Stimulated activated CD8-positive, alpha-beta memory T cell treated with anti-CD3 and anti-CD28 coated beads, Interleukin-2, amount 100 ng/mL, for 1 hour (primary cell): Measurements from ENCODE around the gene WDFY2.
"Not testable (repeated sequence)": the region's sequence is repeated elsewhere in the genome, so short reads cannot be mapped to it uniquely, and the experiment has no call there.

Source experiments
- DNase-seq, 2 donors: peaks; one replicate each; pipeline ENCODE4 v3.0.0-alpha.2; 2020; ENCODE audit warnings: low read depth in 2 of 2

WDFY2 gene

GRCh38 chr13:51564252-51564651 is 20.0 kb upstream of the WDFY2 start:
- DNase-seq, result no peak

DNA sequence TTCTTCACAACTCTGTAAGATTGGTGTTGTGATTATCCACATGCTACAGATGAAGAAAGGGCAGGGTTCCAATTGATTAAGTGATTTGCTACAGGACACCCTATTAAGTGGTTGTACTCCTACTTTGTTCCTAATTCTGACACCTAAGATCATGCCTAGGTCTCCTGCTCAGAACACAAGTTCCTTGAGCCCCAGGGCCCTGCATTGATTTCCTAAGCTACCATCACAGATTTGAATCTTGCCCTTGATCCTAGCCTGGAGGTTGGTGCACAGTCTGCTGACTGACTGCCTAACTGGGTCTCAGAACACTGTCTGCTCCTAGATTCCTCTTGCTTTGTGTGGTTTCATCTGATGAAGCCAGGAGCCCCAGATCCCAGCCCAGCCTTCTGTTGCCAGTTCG is 19.6 kb upstream of the WDFY2 start:
- no peak for DNase-seq

DNA sequence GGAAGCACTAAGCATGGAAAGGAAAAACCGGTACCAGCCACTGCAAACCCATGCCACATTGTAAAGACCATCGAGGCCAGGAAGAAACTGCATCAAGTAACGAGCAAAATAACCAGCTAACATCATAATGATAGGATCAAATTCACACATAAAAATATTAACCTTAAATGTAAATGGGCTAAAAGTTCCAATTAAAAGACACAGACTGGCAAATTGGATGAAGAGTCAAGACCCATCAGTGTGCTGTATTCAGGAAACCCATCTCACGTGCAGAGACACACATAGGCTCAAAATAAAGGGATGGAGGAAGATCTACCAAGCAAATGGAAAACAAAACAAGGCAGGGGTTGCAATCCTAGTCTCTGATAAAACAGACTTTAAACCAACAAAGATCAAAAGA is 15.3 kb upstream of the WDFY2 start:
- not testable (repeated sequence) for DNase-seq

- DNase-seq, result no peak
Observed at GRCh38 chr13:51576754-51577153, 7.5 kb upstream of the WDFY2 start.

GRCh38 chr13:51577690-51578089 is 6.6 kb upstream of the WDFY2 start:
- DNase-seq, result no peak

DNA sequence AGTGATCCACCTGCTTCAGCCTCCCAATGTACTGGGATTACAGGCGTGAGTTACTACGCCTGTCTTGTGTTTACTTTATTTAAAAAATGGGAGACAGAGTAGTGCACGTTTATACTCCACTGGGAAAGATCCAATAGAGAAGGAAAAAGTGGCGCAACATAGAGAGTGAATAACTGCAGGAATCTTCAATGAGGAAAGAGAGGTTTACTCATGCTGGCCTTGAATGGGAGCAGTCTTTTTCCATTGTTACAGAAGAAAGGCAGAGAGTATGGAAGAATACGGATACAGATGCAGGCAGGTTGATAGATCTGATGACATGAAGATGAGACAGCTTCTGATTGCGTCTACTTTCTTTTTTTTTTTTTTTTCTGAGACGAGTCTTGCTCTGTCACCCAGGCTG is 4.6 kb upstream of the WDFY2 start:
- no peak for DNase-seq

DNA sequence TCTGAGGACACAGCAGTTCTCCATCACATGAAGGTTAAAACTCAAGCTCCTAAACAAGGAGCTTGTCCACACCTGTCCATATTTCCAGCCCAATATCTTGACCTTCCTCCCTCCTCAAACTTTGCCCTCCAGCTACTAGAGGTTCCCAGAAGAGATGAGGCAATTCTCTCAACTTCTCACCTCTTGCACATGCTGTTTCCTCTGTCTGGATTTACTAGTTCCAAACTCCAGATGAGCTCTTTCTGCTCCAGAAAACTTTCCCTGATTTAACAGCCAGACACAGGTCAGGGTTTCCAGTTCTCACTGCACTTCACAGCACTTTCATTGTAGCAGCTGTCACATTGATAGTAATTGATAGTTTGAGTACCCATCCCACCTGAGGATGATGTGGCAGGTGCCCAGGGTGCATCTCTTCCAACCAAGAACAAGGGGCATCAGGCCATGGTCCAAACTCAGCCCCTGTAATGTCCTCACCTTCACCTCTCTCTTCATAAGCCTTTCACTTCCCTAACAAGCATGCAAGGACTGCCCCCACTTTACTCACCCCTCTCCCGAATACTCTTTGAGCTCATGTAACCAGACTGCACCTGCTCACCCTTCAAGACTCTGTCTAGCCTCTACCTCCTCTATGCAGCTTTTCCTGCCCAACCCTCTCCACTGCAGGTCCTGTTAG is 3.0 kb upstream of the WDFY2 start:
- DNase-seq, result no peak

- no peak for DNase-seq
Observed at GRCh38 chr13:51583469-51583874, 790 bp upstream of the WDFY2 start.

- DNase-seq, result peak; percentile 35 to 44
Observed at GRCh38 chr13:51584731-51585672, 740 bp downstream of the WDFY2 start.

- DNase-seq, result no peak
Observed at GRCh38 chr13:51585696-51586095, 1.4 kb downstream of the WDFY2 start.

DNA sequence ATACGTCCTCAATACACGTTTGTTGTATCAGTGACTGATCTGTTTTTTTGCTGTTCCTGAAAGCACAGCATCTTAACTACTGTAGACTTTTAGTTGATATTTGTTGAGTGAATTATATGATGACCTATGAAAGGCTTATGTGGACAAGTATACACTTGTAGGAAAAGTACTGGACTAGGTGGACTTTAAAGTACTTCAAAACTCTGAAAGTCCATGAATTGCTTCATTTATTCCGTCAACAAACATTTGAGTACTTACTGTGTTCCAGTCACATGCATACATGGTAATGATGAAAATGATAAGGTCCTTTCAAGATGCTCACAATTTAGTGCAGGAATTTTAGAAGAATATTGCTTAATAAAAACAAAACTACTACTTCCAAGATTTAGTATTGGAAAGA is 3.1 kb downstream of the WDFY2 start:
- no peak for DNase-seq

GRCh38 chr13:51588406-51588949 is 4.2 kb downstream of the WDFY2 start:
- DNase-seq, result no peak

- DNase-seq, result no peak
Observed at GRCh38 chr13:51589793-51590192, 5.5 kb downstream of the WDFY2 start.

DNA sequence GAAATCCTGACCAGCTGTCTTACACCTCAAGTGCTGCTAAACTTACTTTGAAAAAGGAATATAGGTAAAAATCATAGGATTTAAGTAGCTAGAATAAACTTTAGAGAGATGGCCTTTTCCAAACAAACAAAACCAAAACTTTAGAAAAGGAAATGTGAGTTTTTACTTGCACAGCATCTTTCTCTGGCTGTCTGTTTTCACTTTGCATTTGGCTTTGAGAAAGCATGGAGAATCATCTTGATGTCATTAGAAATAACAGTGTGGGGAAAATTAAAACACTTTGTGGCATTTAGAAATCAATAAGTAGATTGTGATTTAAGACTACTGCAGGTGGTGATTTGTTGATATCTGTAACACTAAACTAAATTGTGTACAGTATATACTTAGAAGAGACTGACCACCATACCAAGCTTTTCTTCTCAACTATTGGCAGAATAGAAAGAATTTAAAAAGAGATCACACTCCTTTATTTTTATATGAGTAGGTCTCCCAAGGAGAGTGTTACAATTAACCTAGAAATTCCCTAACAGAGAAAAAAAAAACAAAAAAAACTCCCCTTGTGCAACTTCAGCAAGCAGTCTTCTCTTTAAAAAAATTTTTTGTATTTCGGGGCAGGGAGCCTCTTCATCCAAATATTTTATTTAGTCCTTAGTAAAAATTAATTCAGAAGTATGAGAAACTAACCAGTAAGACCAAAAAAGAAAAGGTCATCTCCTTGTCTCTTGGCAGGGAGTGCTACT is 6.1 kb downstream of the WDFY2 start:
- DNase-seq, result no peak

DNA sequence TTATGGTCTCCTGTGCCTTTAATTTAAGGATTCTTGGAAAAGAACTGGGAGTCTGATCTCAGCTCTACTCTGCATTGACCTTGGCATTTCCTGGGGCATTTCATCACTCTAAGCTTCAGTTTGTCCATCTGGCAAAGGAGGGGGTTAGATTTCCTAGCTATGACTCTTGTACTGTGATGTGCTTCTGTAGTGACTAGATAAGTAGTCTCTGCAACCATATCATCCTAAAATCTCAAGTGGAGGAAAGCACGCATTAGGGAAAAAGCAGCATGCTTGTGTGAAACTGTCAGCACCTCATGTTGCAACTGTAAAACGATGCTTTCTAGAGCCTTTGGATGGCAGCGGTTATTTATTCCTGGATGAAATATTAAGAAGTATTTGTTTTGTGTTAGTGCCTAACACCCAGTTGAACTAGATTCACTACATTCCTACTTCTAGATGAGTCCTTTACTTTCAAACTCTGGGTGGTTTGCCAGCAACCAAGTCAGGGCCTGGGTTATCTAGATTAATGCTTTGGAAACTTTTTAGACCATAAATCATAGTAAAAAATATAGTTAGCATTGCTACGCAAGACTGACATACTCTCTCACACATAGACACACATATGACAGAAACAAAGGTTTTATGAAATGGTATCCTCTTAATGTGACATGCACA is 6.8 kb downstream of the WDFY2 start:
- no peak for DNase-seq

- not testable (repeated sequence) for DNase-seq
Observed at GRCh38 chr13:51591938-51592337, 7.7 kb downstream of the WDFY2 start.

GRCh38 chr13:51594432-51594831 is 10.2 kb downstream of the WDFY2 start:
- DNase-seq, result no peak

DNA sequence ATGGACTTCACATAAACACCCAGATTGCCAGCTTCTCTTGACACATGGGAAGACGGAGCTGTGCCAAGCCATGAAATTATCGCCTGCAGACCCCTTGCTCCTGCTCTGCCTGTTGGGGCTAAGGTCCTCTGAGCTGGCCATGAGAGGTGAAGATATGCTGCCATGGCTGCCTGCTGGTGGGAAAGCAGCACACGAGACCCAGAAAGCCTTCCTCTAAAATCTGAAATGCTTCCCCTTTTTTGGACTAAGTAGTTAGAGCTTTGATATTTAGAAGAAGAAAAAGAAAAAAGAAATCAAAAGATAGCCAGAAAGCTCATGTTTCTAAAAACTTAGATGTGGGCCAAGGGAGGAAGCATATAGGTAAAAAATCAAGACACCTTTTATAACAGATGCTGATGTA is 11.2 kb downstream of the WDFY2 start:
- DNase-seq, result no peak

- no peak for DNase-seq
Observed at GRCh38 chr13:51596541-51596940, 12.3 kb downstream of the WDFY2 start.

- no peak for DNase-seq
Observed at GRCh38 chr13:51599444-51600176, 15.3 kb downstream of the WDFY2 start.

GRCh38 chr13:51600703-51601102 is 16.4 kb downstream of the WDFY2 start:
- DNase-seq, result no peak
